Sigmoid colon (tissue), 4 donors: ENCODE measurements around the gene TMEM239.

Source experiments
- CTCF ChIP-seq, 4 experiments: fragments of 450-650 bp in 3 of 4; fragments of 200-600 bp in 1 of 4; IDR thresholded peaks; one replicate each; pipeline ENCODE4 v1.5.1; 2016 to 2019; ENCODE audit warnings: antibody characterized with exemption in 4 of 4, mild to moderate bottlenecking in 3 of 4, moderate library complexity in 2 of 4
- EP300 ChIP-seq, 4 donors: sonication (generic); formaldehyde crosslinking; IDR thresholded peaks; one replicate each; pipeline ENCODE4 v1.6.1; 2017; ENCODE audit warnings: antibody characterized with exemption in 4 of 4
- POLR2A ChIP-seq, 2 donors: fragments of 450-650 bp; IDR thresholded peaks; one replicate each; pipeline ENCODE4 v1.6.1; 2016; ENCODE audit warnings: antibody characterized with exemption in 2 of 2, mild to moderate bottlenecking in 2 of 2, moderate library complexity in 2 of 2
- POLR2AphosphoS5 ChIP-seq, 4 donors: sonication (generic); formaldehyde crosslinking; IDR thresholded peaks; one replicate each; pipeline ENCODE4 v1.6.1; 2017; ENCODE audit warnings: antibody characterized with exemption in 4 of 4

DNA sequence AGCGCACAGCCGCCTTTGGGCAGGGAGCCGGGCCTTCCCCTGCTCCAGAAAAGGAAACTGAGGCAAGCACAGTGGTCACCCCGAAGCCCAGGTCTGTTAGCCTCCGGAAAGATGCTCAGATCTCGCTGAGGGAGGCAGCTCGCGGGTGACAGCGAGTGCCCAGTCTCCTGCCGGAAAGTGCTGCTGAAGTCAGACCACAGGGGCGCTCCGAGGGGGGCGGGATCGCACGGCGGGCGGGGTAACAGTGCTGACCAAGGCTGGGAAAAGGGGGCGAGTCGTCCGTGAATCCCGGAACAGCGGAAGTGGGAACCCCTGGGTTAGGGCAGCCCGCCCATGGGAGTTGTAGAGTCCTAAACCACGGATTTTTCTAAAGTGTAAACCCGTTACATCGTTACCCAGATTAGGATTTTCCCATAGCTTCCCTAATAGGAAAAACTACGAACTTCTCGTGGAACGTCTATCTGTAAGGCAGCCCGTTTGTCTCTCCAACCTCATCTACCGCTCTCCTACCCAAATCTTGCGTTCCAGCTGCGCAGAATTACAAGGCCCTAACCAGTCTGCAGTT lies 24.9 kb downstream of the TMEM239 start:
- TF ChIP-seq CTCF (IDR thresholded peaks at IDR 0.05), result no peak
- TF ChIP-seq POLR2A (IDR thresholded peaks at IDR 0.05), result no peak
- no peak for TF ChIP-seq EP300 (IDR thresholded peaks at IDR 0.05)
- no peak for TF ChIP-seq POLR2AphosphoS5 (IDR thresholded peaks at IDR 0.05)
